ENCODE measurements around the gene ZNF778. TPM values are rescaled to one million over a fixed set of nuclear protein-coding genes. Genes with fewer than 3 reads are reported as not detected.
A peak's percentile ranks its signal among the peaks of the same experiment; 100 is the strongest.

The ZNF778 gene
- total and polyA plus RNA-seq, 2 of the 13 experiments (the other 11 are each of a cell fraction or from before 2014, with no cell fraction given) = 3.8 to 7.2 TPM

GRCh38 chr16:89201439-89202377, 15.8 kb upstream of the ZNF778 start (continued):
- TF ChIP-seq TEF (CRISPR knock-in tag; IDR thresholded peaks at IDR 0.05) (no peak), NONO (IDR thresholded peaks at IDR 0.05) (no peak), NONO (CRISPR knock-in tag; conservative IDR thresholded peaks at IDR 0.05) (no peak; the same call in 1 of the 2 replicates), KLF12 (CRISPR knock-in tag; IDR thresholded peaks at IDR 0.05; ENCODE audit: borderline replicate concordance) (peak; percentile 32; the same call in 1 of the 2 replicates), ZNF674 (CRISPR knock-in tag; IDR thresholded peaks at IDR 0.05; ENCODE audit: low read depth) (no peak), NR3C1 (CRISPR knock-in tag; IDR thresholded peaks at IDR 0.05) (no peak), ZNF510 (CRISPR knock-in tag; IDR thresholded peaks at IDR 0.05; ENCODE audit: low read depth) (no peak), ZNF160 (CRISPR knock-in tag; IDR thresholded peaks at IDR 0.05) (no peak), ZBTB7A (CRISPR knock-in tag; IDR thresholded peaks at IDR 0.05) (no peak), NFKBIZ (CRISPR knock-in tag; IDR thresholded peaks at IDR 0.05) (no peak), RXRA (CRISPR knock-in tag; IDR thresholded peaks at IDR 0.05) (0 out of 2 replicates have a peak, but pooled peaks have one; percentile 33), SRY (CRISPR knock-in tag; IDR thresholded peaks at IDR 0.05) (0 out of 2 replicates have a peak, but pooled peaks have one; percentile 44), NCOA1 (CRISPR knock-in tag; IDR thresholded peaks at IDR 0.05) (no peak), ZNF3 (CRISPR knock-in tag; IDR thresholded peaks at IDR 0.05) (no peak), RBM39 (IDR thresholded peaks at IDR 0.05; ENCODE audit: low read depth, low read length, poor library complexity, severe bottlenecking) (no peak), ZNF337 (CRISPR knock-in tag; IDR thresholded peaks at IDR 0.05; ENCODE audit: borderline replicate concordance, low read depth) (no peak), HOXD1 (CRISPR knock-in tag; IDR thresholded peaks at IDR 0.05) (no peak), ZNF713 (CRISPR knock-in tag; IDR thresholded peaks at IDR 0.05) (no peak)
- TF ChIP-seq, protein P1, sequence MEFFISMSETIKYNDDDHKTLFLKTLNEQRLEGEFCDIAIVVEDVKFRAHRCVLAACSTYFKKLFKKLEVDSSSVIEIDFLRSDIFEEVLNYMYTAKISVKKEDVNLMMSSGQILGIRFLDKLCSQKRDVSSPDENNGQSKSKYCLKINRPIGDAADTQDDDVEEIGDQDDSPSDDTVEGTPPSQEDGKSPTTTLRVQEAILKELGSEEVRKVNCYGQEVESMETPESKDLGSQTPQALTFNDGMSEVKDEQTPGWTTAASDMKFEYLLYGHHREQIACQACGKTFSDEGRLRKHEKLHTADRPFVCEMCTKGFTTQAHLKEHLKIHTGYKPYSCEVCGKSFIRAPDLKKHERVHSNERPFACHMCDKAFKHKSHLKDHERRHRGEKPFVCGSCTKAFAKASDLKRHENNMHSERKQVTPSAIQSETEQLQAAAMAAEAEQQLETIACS (CRISPR knock-in tag; IDR thresholded peaks at IDR 0.05) = no peak
- TF ChIP-seq, protein P2, sequence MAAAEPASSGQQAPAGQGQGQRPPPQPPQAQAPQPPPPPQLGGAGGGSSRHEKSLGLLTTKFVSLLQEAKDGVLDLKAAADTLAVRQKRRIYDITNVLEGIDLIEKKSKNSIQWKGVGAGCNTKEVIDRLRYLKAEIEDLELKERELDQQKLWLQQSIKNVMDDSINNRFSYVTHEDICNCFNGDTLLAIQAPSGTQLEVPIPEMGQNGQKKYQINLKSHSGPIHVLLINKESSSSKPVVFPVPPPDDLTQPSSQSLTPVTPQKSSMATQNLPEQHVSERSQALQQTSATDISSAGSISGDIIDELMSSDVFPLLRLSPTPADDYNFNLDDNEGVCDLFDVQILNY (CRISPR knock-in tag; conservative IDR thresholded peaks at IDR 0.05) = 0 out of 2 replicates have a peak, but pooled peaks have one; percentile 14
- TF ChIP-seq, protein P3, sequence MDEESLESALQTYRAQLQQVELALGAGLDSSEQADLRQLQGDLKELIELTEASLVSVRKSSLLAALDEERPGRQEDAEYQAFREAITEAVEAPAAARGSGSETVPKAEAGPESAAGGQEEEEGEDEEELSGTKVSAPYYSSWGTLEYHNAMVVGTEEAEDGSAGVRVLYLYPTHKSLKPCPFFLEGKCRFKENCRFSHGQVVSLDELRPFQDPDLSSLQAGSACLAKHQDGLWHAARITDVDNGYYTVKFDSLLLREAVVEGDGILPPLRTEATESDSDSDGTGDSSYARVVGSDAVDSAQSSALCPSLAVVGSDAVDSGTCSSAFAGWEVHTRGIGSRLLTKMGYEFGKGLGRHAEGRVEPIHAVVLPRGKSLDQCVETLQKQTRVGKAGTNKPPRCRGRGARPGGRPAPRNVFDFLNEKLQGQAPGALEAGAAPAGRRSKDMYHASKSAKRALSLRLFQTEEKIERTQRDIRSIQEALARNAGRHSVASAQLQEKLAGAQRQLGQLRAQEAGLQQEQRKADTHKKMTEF (CRISPR knock-in tag; IDR thresholded peaks at IDR 0.05) = no peak
- TF ChIP-seq, protein P4, sequence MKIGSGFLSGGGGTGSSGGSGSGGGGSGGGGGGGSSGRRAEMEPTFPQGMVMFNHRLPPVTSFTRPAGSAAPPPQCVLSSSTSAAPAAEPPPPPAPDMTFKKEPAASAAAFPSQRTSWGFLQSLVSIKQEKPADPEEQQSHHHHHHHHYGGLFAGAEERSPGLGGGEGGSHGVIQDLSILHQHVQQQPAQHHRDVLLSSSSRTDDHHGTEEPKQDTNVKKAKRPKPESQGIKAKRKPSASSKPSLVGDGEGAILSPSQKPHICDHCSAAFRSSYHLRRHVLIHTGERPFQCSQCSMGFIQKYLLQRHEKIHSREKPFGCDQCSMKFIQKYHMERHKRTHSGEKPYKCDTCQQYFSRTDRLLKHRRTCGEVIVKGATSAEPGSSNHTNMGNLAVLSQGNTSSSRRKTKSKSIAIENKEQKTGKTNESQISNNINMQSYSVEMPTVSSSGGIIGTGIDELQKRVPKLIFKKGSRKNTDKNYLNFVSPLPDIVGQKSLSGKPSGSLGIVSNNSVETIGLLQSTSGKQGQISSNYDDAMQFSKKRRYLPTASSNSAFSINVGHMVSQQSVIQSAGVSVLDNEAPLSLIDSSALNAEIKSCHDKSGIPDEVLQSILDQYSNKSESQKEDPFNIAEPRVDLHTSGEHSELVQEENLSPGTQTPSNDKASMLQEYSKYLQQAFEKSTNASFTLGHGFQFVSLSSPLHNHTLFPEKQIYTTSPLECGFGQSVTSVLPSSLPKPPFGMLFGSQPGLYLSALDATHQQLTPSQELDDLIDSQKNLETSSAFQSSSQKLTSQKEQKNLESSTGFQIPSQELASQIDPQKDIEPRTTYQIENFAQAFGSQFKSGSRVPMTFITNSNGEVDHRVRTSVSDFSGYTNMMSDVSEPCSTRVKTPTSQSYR (CRISPR knock-in tag; IDR thresholded peaks at IDR 0.05; ENCODE audit: borderline replicate concordance) = no peak
- TF ChIP-seq, protein P5, sequence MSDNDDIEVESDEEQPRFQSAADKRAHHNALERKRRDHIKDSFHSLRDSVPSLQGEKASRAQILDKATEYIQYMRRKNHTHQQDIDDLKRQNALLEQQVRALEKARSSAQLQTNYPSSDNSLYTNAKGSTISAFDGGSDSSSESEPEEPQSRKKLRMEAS (IDR thresholded peaks at IDR 0.05) = peak; percentile 24; the same call in 1 of the 2 replicates

All from HepG2 (cell line).